HG03159 (cell line): ENCODE measurements around the gene NPM1.
A peak's percentile ranks its signal among the peaks of the same experiment; 100 is the strongest.
"Not testable (repeated sequence)": the region's sequence is repeated elsewhere in the genome, so short reads cannot be mapped to it uniquely, and the experiment has no call there.

ENCODE experiments used
- ATAC-seq: cut with Tn5 transposase; IDR thresholded peaks from one replicate; pipeline ENCODE4 v1.9.1; 2021; ENCODE audit warnings: mild to moderate bottlenecking, moderate library complexity; ENCODE audit not compliant: unreplicated experiment

NPM1 gene

GRCh38 chr5:171387345-171387969 is at the start of gene NPM1:
NPM1 (plus strand) TSS chr5:171387849; CDS start chr5:171387949, 100 bp downstream.
- ATAC-seq: peak; percentile 81

- no peak for ATAC-seq
Observed at GRCh38 chr5:171340042-171340441, 47.6 kb upstream of the NPM1 start.

- ATAC-seq: no peak
Observed at GRCh38 chr5:171340491-171340890, 47.2 kb upstream of the NPM1 start.

GRCh38 chr5:171342362-171343111 is 45.1 kb upstream of the NPM1 start:
- peak; percentile 87 for ATAC-seq

- ATAC-seq: no peak
Observed at GRCh38 chr5:171344936-171345608, 42.6 kb upstream of the NPM1 start.

- no peak for ATAC-seq
Observed at GRCh38 chr5:171351536-171352073, 36.0 kb upstream of the NPM1 start.

- peak; percentile 92 for ATAC-seq
Observed at GRCh38 chr5:171355302-171355724, 32.3 kb upstream of the NPM1 start.

GRCh38 chr5:171357843-171358242 is 29.8 kb upstream of the NPM1 start:
- ATAC-seq: no peak

- ATAC-seq: not testable (repeated sequence)
Observed at GRCh38 chr5:171361151-171361550, 26.5 kb upstream of the NPM1 start.

- ATAC-seq: not testable (repeated sequence)
Observed at GRCh38 chr5:171363249-171363648, 24.4 kb upstream of the NPM1 start.

- peak; percentile 72 for ATAC-seq
Observed at GRCh38 chr5:171363846-171364245, 23.8 kb upstream of the NPM1 start.

- ATAC-seq: no peak
Observed at GRCh38 chr5:171365351-171365750, 22.3 kb upstream of the NPM1 start.

- ATAC-seq: no peak
Observed at GRCh38 chr5:171366645-171367044, 21.0 kb upstream of the NPM1 start.

GRCh38 chr5:171367424-171368370 is 20.0 kb upstream of the NPM1 start:
- no peak for ATAC-seq

- ATAC-seq: no peak
Observed at GRCh38 chr5:171369056-171369455, 18.6 kb upstream of the NPM1 start.

- ATAC-seq: no peak
Observed at GRCh38 chr5:171369898-171370297, 17.8 kb upstream of the NPM1 start.

- ATAC-seq: not testable (repeated sequence)
Observed at GRCh38 chr5:171370881-171371280, 16.8 kb upstream of the NPM1 start.

- no peak for ATAC-seq
Observed at GRCh38 chr5:171371326-171371725, 16.3 kb upstream of the NPM1 start.

GRCh38 chr5:171379961-171380360 is 7.7 kb upstream of the NPM1 start:
- no peak for ATAC-seq

- ATAC-seq: not testable (repeated sequence)
Observed at GRCh38 chr5:171384416-171384815, 3.2 kb upstream of the NPM1 start.
